Astrocyte (in vitro differentiated cells and primary cell): ENCODE results near the gene CFDP1. TPM values are rescaled to one million over a fixed set of nuclear protein-coding genes. Genes with fewer than 3 reads are reported as not detected.

Experiments used
- DNase-seq: peaks from one replicate; pipeline ENCODE4 v3.0.0-alpha.2; 2010; ENCODE audit warnings: low read depth
- FAIRE-seq: peaks from 2 replicates; lab custom pipeline; 2011; peaks lifted over from hg19 to GRCh38; lab: Jason Lieb, UNC
- H2AFZ ChIP-seq: 2 replicates; pipeline ENCODE4 v1.6.0; 2012; ENCODE audit warnings: low read depth, low read length, inconsistent platforms
- H3K27ac ChIP-seq: 2 replicates; pipeline ENCODE4 v1.5.1; 2011; ENCODE audit warnings: low read depth, low read length, inconsistent platforms
- H3K27me3 ChIP-seq: 2 replicates; pipeline ENCODE4 v1.6.0; 2011; ENCODE audit warnings: low read length, inconsistent platforms; ENCODE audit not compliant: insufficient read depth
- H3K36me3 ChIP-seq: 2 replicates; pipeline ENCODE4 v1.5.1; 2011; ENCODE audit warnings: low read length, inconsistent platforms; ENCODE audit not compliant: insufficient read depth
- H3K4me1 ChIP-seq: 2 replicates; pipeline ENCODE4 v1.5.1; 2011; ENCODE audit warnings: low read length, inconsistent platforms; ENCODE audit not compliant: insufficient read depth
- H3K4me2 ChIP-seq: 2 replicates; pipeline ENCODE4 v1.6.0; 2012; ENCODE audit warnings: low read length, inconsistent platforms
- H3K4me3 ChIP-seq: 2 replicates; pipeline ENCODE4 v1.5.1; 2011; ENCODE audit warnings: low read depth, mild to moderate bottlenecking, low read length, inconsistent platforms; ENCODE audit not compliant: insufficient read depth
- H3K79me2 ChIP-seq: 2 replicates; pipeline ENCODE4 v1.6.0; 2012; ENCODE audit warnings: mild to moderate bottlenecking, low read length, inconsistent platforms; ENCODE audit not compliant: insufficient read depth
- H3K9ac ChIP-seq: 2 replicates; pipeline ENCODE4 v1.6.0; 2012; ENCODE audit warnings: mild to moderate bottlenecking, low read length, inconsistent platforms
- H3K9me3 ChIP-seq: 2 replicates; pipeline ENCODE4 v1.5.1; 2012; ENCODE audit warnings: low read depth, mild to moderate bottlenecking, low read length, inconsistent platforms; ENCODE audit not compliant: insufficient read depth
- H4K20me1 ChIP-seq: 2 replicates; pipeline ENCODE4 v1.6.0; 2012; ENCODE audit warnings: low read length, inconsistent platforms; ENCODE audit not compliant: insufficient read depth
- H3K27ac Mint-ChIP-seq: one replicate; pipeline ENCODE4 v1.8.0; 2021; ENCODE audit warnings: mild to moderate bottlenecking, mixed read lengths; ENCODE audit not compliant: unreplicated experiment
- H3K27me3 Mint-ChIP-seq: one replicate; pipeline ENCODE4 v1.8.0; 2021; ENCODE audit warnings: low read depth, mixed read lengths; ENCODE audit not compliant: unreplicated experiment
- H3K36me3 Mint-ChIP-seq: one replicate; pipeline ENCODE4 v1.8.0; 2021; ENCODE audit warnings: low read depth, mixed read lengths; ENCODE audit not compliant: unreplicated experiment
- H3K4me1 Mint-ChIP-seq: one replicate; pipeline ENCODE4 v1.8.0; 2021; ENCODE audit warnings: low read depth, mixed read lengths; ENCODE audit not compliant: unreplicated experiment
- H3K4me3 Mint-ChIP-seq: one replicate; pipeline ENCODE4 v1.8.0; 2021; ENCODE audit warnings: mild to moderate bottlenecking, moderate library complexity, mixed read lengths; ENCODE audit not compliant: unreplicated experiment
- H3K9me3 Mint-ChIP-seq: one replicate; pipeline ENCODE4 v1.8.0; 2021; ENCODE audit warnings: mild to moderate bottlenecking, mixed read lengths; ENCODE audit not compliant: unreplicated experiment
- EZH2 ChIP-seq: IDR thresholded peaks from 2 replicates; pipeline ENCODE4 v1.6.1; 2012; ENCODE audit warnings: mild to moderate bottlenecking, low read length, inconsistent platforms; ENCODE audit not compliant: insufficient read depth
- total RNA-seq: library from RNA; stranded (reverse); gene quantifications from 2 replicates; pipeline ENCODE4 v1.2.1, GENCODE V29; 2021
- TF ChIP-seq, protein P1 (sequence below): IDR thresholded peaks from 2 replicates; pipeline ENCODE4 v1.5.1; 2011; ENCODE audit warnings: low read depth, mild to moderate bottlenecking, inconsistent platforms, low read length, moderate library complexity; ENCODE audit not compliant: insufficient read depth

Gene CFDP1
- total RNA-seq, 1 donor from 2014 or later, result 36.9 TPM

DNA sequence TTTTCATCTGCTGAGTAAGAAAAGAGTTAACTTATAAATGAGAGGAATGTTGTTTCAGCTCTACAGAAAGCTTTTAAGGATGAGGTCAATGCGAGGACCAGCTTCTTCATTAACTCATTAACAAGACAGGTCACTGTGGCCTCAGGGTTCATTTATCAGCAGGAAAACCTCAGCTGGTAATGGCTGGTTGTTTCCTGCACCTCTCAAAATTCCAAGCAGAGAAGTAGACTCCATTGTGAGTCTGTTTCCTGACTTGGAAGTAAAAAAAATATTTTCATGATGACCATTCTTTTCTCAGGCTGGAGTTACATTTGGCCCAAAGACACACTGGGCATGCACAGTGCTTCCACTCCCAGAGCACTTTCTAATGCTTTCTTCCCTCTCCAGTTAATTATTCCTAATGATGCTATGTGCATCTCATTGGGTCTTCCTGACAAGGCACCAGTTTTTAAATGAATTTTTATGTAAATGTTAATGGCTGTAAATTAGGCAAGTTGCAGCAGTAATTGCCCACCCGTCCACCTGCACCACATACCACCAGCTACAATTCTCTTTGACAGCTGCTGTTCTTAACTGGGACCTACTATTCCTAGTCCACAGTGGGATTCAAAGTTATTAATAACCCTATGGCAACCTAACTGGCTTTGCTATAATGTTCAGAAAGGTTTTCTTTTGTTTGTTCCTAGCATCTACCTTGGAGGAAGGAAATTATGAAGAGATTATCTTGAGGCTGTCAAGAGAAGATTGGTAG, 92.4 kb downstream of the CFDP1 start:
- Mint-ChIP-seq H3K27me3 (no peaks in the 10 kb centered on the region), H3K36me3 (peaks cover 6% of the 10 kb centered on the region), H3K4me1 (peaks cover 53% of the 10 kb centered on the region), H3K4me3 (no peak overlapping the region), H3K27ac (peak overlapping the region; percentile 67), H3K9me3 (peaks cover 2% of the 10 kb centered on the region)
- H3K79me2 ChIP-seq, result no peaks in the 10 kb centered on the region
- H2AFZ ChIP-seq, result no peak overlapping the region
- peak overlapping the region; percentile 31 for H3K27ac ChIP-seq
- no peaks in the 10 kb centered on the region for H3K27me3 ChIP-seq
- H3K36me3 ChIP-seq, result no peaks in the 10 kb centered on the region
- peak; percentile 83 for DNase-seq
- peaks cover 31% of the 10 kb centered on the region for H3K4me1 ChIP-seq
- H3K9me3 ChIP-seq, result no peaks in the 10 kb centered on the region
- H4K20me1 ChIP-seq, result no peaks in the 10 kb centered on the region
- TF ChIP-seq EZH2, result no peak
- TF ChIP-seq, protein P1, sequence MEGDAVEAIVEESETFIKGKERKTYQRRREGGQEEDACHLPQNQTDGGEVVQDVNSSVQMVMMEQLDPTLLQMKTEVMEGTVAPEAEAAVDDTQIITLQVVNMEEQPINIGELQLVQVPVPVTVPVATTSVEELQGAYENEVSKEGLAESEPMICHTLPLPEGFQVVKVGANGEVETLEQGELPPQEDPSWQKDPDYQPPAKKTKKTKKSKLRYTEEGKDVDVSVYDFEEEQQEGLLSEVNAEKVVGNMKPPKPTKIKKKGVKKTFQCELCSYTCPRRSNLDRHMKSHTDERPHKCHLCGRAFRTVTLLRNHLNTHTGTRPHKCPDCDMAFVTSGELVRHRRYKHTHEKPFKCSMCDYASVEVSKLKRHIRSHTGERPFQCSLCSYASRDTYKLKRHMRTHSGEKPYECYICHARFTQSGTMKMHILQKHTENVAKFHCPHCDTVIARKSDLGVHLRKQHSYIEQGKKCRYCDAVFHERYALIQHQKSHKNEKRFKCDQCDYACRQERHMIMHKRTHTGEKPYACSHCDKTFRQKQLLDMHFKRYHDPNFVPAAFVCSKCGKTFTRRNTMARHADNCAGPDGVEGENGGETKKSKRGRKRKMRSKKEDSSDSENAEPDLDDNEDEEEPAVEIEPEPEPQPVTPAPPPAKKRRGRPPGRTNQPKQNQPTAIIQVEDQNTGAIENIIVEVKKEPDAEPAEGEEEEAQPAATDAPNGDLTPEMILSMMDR, result no peak
- peak overlapping the region; percentile 41 for H3K4me2 ChIP-seq
- no peak overlapping the region for H3K9ac ChIP-seq
- H3K4me3 ChIP-seq, result no peak overlapping the region
- peak; percentile 5 for FAIRE-seq

GRCh38 chr16:75337430-75337829, 95.9 kb downstream of the CFDP1 start:
- Histone ChIP-seq H3K9ac (no peak overlapping the region), H3K4me2 (no peak overlapping the region), H4K20me1 (no peaks in the 10 kb centered on the region), H3K4me1 (peaks cover 18% of the 10 kb centered on the region), H3K4me3 (no peak overlapping the region), H3K79me2 (no peaks in the 10 kb centered on the region), H3K27me3 (no peaks in the 10 kb centered on the region), H2AFZ (no peak overlapping the region), H3K36me3 (no peaks in the 10 kb centered on the region), H3K27ac (no peak overlapping the region), H3K9me3 (no peaks in the 10 kb centered on the region)
- FAIRE-seq (no peak), DNase-seq (no peak)
- H3K9me3 Mint-ChIP-seq, result peaks cover 2% of the 10 kb centered on the region
- H3K27me3 Mint-ChIP-seq, result no peaks in the 10 kb centered on the region
- H3K36me3 Mint-ChIP-seq, result peaks cover 13% of the 10 kb centered on the region
- H3K4me1 Mint-ChIP-seq, result peaks cover 42% of the 10 kb centered on the region
- no peak overlapping the region for H3K4me3 Mint-ChIP-seq
- H3K27ac Mint-ChIP-seq, result no peak overlapping the region
- TF ChIP-seq EZH2, result no peak
- TF ChIP-seq, protein P1, result no peak

DNA sequence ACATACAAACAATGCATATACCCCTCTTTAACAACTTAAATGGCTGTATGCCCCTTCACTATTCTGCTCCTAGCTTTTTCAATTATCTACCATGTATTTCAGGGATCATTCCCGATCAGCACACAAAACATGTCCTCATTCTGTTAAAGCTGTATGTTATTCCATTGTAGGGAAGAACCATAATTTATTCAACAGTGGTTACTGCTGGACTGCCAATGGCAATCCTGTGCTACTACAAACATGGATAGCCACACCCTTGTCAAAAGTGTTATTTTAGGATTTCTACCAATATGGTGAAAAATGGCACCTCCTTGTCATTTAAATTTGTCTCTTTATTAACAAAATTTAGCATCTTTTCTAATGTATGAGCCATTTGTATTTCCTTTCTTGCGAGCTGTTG, 96.8 kb downstream of the CFDP1 start:
- Histone ChIP-seq H3K9me3 (no peaks in the 10 kb centered on the region), H3K27me3 (no peaks in the 10 kb centered on the region), H3K36me3 (no peaks in the 10 kb centered on the region), H3K9ac (no peak overlapping the region), H3K4me1 (peaks cover 10% of the 10 kb centered on the region), H3K27ac (no peak overlapping the region), H3K4me2 (no peak overlapping the region), H4K20me1 (no peaks in the 10 kb centered on the region), H3K4me3 (no peak overlapping the region), H2AFZ (no peak overlapping the region), H3K79me2 (no peaks in the 10 kb centered on the region)
- H3K36me3 Mint-ChIP-seq, result peaks cover 13% of the 10 kb centered on the region
- H3K4me3 Mint-ChIP-seq, result no peak overlapping the region
- FAIRE-seq (no peak), DNase-seq (no peak)
- TF ChIP-seq, protein P1, result no peak
- TF ChIP-seq EZH2, result no peak
- peaks cover 2% of the 10 kb centered on the region for H3K9me3 Mint-ChIP-seq
- no peaks in the 10 kb centered on the region for H3K27me3 Mint-ChIP-seq
- H3K4me1 Mint-ChIP-seq, result peaks cover 33% of the 10 kb centered on the region
- H3K27ac Mint-ChIP-seq, result no peak overlapping the region
